HCT116 (cell line): ENCODE data around the gene SUFU. TPM values are rescaled to one million over a fixed set of nuclear protein-coding genes. Genes with fewer than 3 reads are reported as not detected.

Experiments
- ATAC-seq: fragments of 200-7000 bp; cut with Tn5 transposase; 2 replicates; pipeline ENCODE4 v1.9.1; 2020; ENCODE audit warnings: mild to moderate bottlenecking, moderate library complexity
- BruUV-seq: library from RNA; stranded (reverse); fragments of 400-500 nt; replicated peaks from 2 replicates; lab custom pipeline; 2021; lab: Mats Ljungman, UMichigan
- CTCF ChIA-PET: fragments of 300-600 bp; sonication (Branson Sonifier 250); formaldehyde crosslinking; loops from one replicate; lab custom pipeline; 2021; ENCODE audit warnings: antibody characterized with exemption; lab: Charles Lee
- POLR2A ChIA-PET: fragments of 300-600, 350-600 bp; sonication (Branson Sonifier 250); formaldehyde crosslinking; loops from one replicate; lab custom pipeline; 2021; ENCODE audit warnings: antibody characterized with exemption; lab: Charles Lee
- RAD21 ChIA-PET, 2 experiments: fragments of 300-600 bp; sonication (Branson Sonifier 250); formaldehyde crosslinking; loops; one replicate each; lab custom pipeline; 2023; ENCODE audit warnings: low total read pairs in 2 of 2; ENCODE audit not compliant: uncharacterized antibody in 2 of 2, unreplicated experiment in 2 of 2, low non-redundant PET in 1 of 2; lab: Charles Lee
- DNase-seq: peaks from one replicate; pipeline ENCODE4 v3.0.0-alpha.2; 2010; ENCODE audit warnings: low read depth, low spot score
- H2AFZ ChIP-seq: fragments of 200-600 bp; shearing (Covaris generic), sonication (generic); 2 replicates; pipeline ENCODE4 v1.6.1; 2017; ENCODE audit warnings: low read depth, mixed run types, mixed read lengths, antibody characterized with exemption, low read length; ENCODE audit not compliant: poor library complexity, severe bottlenecking
- H3K27ac ChIP-seq: 2 replicates; pipeline ENCODE4 v1.5.1; 2012; ENCODE audit warnings: low read depth, low read length
- H3K27me3 ChIP-seq: fragments of 200-600 bp; sonication (generic); 2 replicates; pipeline ENCODE4 v1.6.1; 2016; ENCODE audit warnings: mixed run types, low read length, mixed read lengths; ENCODE audit not compliant: insufficient read depth
- H3K36me3 ChIP-seq, 2 experiments: fragments of 200-500 bp in 1 of 2; fragments of 200-600 bp in 1 of 2; sonication (Bioruptor generic) in 1 of 2; sonication (generic) in 1 of 2; 2 replicates each; pipeline versions ENCODE4 v1.5.1 to v1.6.1; 2014 to 2016; ENCODE audit warnings: low read length in 2 of 2, inconsistent platforms in 1 of 2, mixed read lengths in 1 of 2, mixed run types in 1 of 2; ENCODE audit not compliant: insufficient read depth in 2 of 2, control insufficient read depth in 1 of 2
- H3K4me1 ChIP-seq, 2 experiments: fragments of 200-600 bp in 1 of 2; sonication (generic) in 1 of 2; 2 replicates each; pipeline versions ENCODE4 v1.5.1 to v1.6.1; 2012 to 2017; ENCODE audit warnings: low read length in 2 of 2, inconsistent platforms in 1 of 2, mild to moderate bottlenecking in 1 of 2, mixed read lengths in 1 of 2, mixed run types in 1 of 2, moderate library complexity in 1 of 2; ENCODE audit not compliant: insufficient read depth in 2 of 2, control insufficient read depth in 1 of 2
- H3K4me2 ChIP-seq: fragments of 200-600 bp; sonication (generic); 2 replicates; pipeline ENCODE4 v1.6.1; 2017; ENCODE audit warnings: mixed run types, low read length, mixed read lengths
- H3K4me3 ChIP-seq, 2 experiments: fragments of 200-600 bp in 1 of 2; sonication (generic) in 1 of 2; replicated peaks in 1 of 2; 2 replicates each; pipeline ENCODE4 v1.5.1; 2011 to 2016; ENCODE audit warnings: low read length in 2 of 2, control low read depth in 1 of 2, low read depth in 1 of 2, mild to moderate bottlenecking in 1 of 2, mixed read lengths in 1 of 2, mixed run types in 1 of 2
- H3K79me2 ChIP-seq: fragments of 200-600 bp; sonication (generic); 2 replicates; pipeline ENCODE4 v1.6.1; 2017; ENCODE audit warnings: mild to moderate bottlenecking, mixed run types, low read length, moderate library complexity, mixed read lengths; ENCODE audit not compliant: insufficient read depth
- H3K9ac ChIP-seq: fragments of 200-600 bp; sonication (generic); 2 replicates; pipeline ENCODE4 v1.6.1; 2016; ENCODE audit warnings: low read length, mixed read lengths
- H3K9me2 ChIP-seq: fragments of 200-600 bp; sonication (generic), shearing (Covaris generic); 2 replicates; pipeline ENCODE4 v1.6.1; 2017; ENCODE audit warnings: mixed run types, mild to moderate bottlenecking, moderate library complexity; ENCODE audit not compliant: insufficient read depth
- H3K9me3 ChIP-seq, 2 experiments: fragments of 200-500 bp in 1 of 2; fragments of 200-600 bp in 1 of 2; sonication (Bioruptor generic) in 1 of 2; sonication (generic) in 1 of 2; 2 replicates each; pipeline ENCODE4 v1.6.1; 2014 to 2017; ENCODE audit warnings: low read length in 2 of 2, mixed read lengths in 2 of 2, inconsistent platforms in 1 of 2, low read depth in 1 of 2, mild to moderate bottlenecking in 1 of 2, mixed run types in 1 of 2, moderate library complexity in 1 of 2; ENCODE audit not compliant: control insufficient read depth in 1 of 2, insufficient read depth in 1 of 2
- H4K20me1 ChIP-seq: fragments of 200-600 bp; sonication (generic), shearing (Covaris generic); 2 replicates; pipeline ENCODE4 v1.6.1; 2017; ENCODE audit warnings: mixed run types, mild to moderate bottlenecking, moderate library complexity; ENCODE audit not compliant: insufficient read depth
- ATF3 ChIP-seq: IDR thresholded peaks from 2 replicates; pipeline ENCODE4 v1.6.1; 2012
- CBX3 ChIP-seq: IDR thresholded peaks from 2 replicates; pipeline ENCODE4 v1.6.1; 2012; ENCODE audit warnings: low read depth
- CEBPB ChIP-seq: IDR thresholded peaks from 2 replicates; pipeline ENCODE4 v1.6.1; 2012; ENCODE audit warnings: low read depth
- EGR1 ChIP-seq: IDR thresholded peaks from 2 replicates; pipeline ENCODE4 v1.6.1; 2012; ENCODE audit warnings: low read depth
- ELF1 ChIP-seq: IDR thresholded peaks from 2 replicates; pipeline ENCODE4 v1.6.1; 2012; ENCODE audit warnings: low read depth, borderline replicate concordance
- EZH2phosphoT487 ChIP-seq: fragments of 200-600 bp; IDR thresholded peaks from 2 replicates; pipeline ENCODE4 v1.6.1; 2018; ENCODE audit warnings: antibody characterized with exemption, borderline replicate concordance
- FOSL1 ChIP-seq: IDR thresholded peaks from 2 replicates; pipeline ENCODE4 v1.6.1; 2012; ENCODE audit warnings: low read depth
- JUND ChIP-seq: IDR thresholded peaks from 2 replicates; pipeline ENCODE4 v1.6.1; 2012
- POLR2A ChIP-seq: IDR thresholded peaks from 2 replicates; pipeline ENCODE4 v1.7.0; 2011; ENCODE audit warnings: borderline replicate concordance; ENCODE audit not compliant: insufficient read depth, insufficient read length; ENCODE audit errors: extremely low read depth
- POLR2AphosphoS5 ChIP-seq: IDR thresholded peaks from 2 replicates; pipeline ENCODE4 v1.6.1; 2011; ENCODE audit warnings: mild to moderate bottlenecking, low read depth, low read length, moderate library complexity
- REST ChIP-seq: IDR thresholded peaks from 2 replicates; pipeline ENCODE4 v1.6.1; 2012; ENCODE audit warnings: low read depth
- SP1 ChIP-seq: IDR thresholded peaks from 2 replicates; pipeline ENCODE4 v1.6.1; 2012; ENCODE audit warnings: low read depth
- SRF ChIP-seq: IDR thresholded peaks from 2 replicates; pipeline ENCODE4 v1.6.1; 2012; ENCODE audit warnings: low read depth
- TCF7L2 ChIP-seq: IDR thresholded peaks from 2 replicates; pipeline ENCODE4 v1.7.0; 2011; ENCODE audit warnings: borderline replicate concordance, inconsistent platforms; ENCODE audit not compliant: insufficient read depth, insufficient read length; ENCODE audit errors: extremely low read depth
- YY1 ChIP-seq: IDR thresholded peaks from 2 replicates; pipeline ENCODE4 v1.6.1; 2011; ENCODE audit warnings: low read length, low read depth, moderate library complexity, mild to moderate bottlenecking; ENCODE audit not compliant: insufficient replicate concordance; ENCODE audit errors: extremely low read depth
- ZFX ChIP-seq: fragments of 450-650 bp; IDR thresholded peaks from 2 replicates; pipeline ENCODE4 v1.6.1; 2017
- intact Hi-C: fragments of 100-400 bp; cut with micrococcal nuclease; formaldehyde crosslinking; loops from 2 replicates; pipeline ENCODE4 v1.10.0; 2022
- total RNA-seq: library from RNA; stranded (reverse); gene quantifications from one replicate; pipeline ENCODE4 v1.2.1, GENCODE V29; 2021; ENCODE audit not compliant: unreplicated experiment
- TF ChIP-seq, protein P1 (sequence below): IDR thresholded peaks from 2 replicates; pipeline ENCODE4 v1.6.1; 2012
- TF ChIP-seq, protein P2 (sequence below): IDR thresholded peaks from 2 replicates; pipeline ENCODE4 v1.6.1; 2011; ENCODE audit warnings: mild to moderate bottlenecking, low read length, moderate library complexity; ENCODE audit not compliant: insufficient replicate concordance; ENCODE audit errors: extremely low read depth

Gene SUFU
- total RNA-seq, 1 experiment from 2014 or later, result 18.8 TPM

DNA sequence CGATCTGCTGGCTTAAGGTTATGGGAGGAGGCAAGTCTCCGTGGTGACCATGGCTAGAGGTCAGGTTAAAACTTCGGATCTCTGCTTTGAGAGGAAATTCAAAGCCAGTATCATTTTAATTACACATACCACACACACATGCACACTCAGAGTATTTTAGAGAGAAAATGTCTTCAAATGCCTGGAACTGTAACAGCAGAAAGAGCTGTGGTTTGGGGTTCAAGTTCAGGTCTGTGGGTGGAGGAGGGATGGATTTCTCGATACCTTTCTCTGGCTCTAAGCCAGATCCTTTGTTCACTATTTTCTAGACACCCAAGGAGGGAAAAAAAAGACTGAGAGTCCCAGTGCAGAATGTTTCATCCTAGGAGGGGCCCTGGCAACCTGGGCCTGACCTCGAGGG, 177.9 kb downstream of the SUFU start:
- no peak overlapping the region for H3K27ac ChIP-seq
- no peak overlapping the region for H2AFZ ChIP-seq
- ChIA-PET POLR2A (no interaction called here), RAD21 (no interaction called here), CTCF (no interaction called here)
- DNase-seq (no peak), ATAC-seq (no peak)
- no peak for TF ChIP-seq REST
- TF ChIP-seq, protein P1, sequence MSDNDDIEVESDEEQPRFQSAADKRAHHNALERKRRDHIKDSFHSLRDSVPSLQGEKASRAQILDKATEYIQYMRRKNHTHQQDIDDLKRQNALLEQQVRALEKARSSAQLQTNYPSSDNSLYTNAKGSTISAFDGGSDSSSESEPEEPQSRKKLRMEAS, result no peak
- TF ChIP-seq POLR2AphosphoS5, result no peak
- TF ChIP-seq YY1, result no peak
- TF ChIP-seq, protein P2, sequence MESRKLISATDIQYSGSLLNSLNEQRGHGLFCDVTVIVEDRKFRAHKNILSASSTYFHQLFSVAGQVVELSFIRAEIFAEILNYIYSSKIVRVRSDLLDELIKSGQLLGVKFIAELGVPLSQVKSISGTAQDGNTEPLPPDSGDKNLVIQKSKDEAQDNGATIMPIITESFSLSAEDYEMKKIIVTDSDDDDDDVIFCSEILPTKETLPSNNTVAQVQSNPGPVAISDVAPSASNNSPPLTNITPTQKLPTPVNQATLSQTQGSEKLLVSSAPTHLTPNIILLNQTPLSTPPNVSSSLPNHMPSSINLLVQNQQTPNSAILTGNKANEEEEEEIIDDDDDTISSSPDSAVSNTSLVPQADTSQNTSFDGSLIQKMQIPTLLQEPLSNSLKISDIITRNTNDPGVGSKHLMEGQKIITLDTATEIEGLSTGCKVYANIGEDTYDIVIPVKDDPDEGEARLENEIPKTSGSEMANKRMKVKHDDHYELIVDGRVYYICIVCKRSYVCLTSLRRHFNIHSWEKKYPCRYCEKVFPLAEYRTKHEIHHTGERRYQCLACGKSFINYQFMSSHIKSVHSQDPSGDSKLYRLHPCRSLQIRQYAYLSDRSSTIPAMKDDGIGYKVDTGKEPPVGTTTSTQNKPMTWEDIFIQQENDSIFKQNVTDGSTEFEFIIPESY, result no peak
- no peak for TF ChIP-seq JUND
- no peak for TF ChIP-seq CBX3
- TF ChIP-seq FOSL1, result no peak
- no peak for TF ChIP-seq ZFX
- TF ChIP-seq SP1, result no peak
- TF ChIP-seq TCF7L2, result no peak
- no peak for TF ChIP-seq EGR1
- no peak for TF ChIP-seq ELF1
- TF ChIP-seq POLR2A, result no peak
- no peak for TF ChIP-seq SRF
- TF ChIP-seq CEBPB, result no peak
- no peak for TF ChIP-seq ATF3
- no peak for TF ChIP-seq EZH2phosphoT487
- H4K20me1 ChIP-seq, result no peaks in the 10 kb centered on the region
- H3K9me2 ChIP-seq, result no peaks in the 10 kb centered on the region
- no peak overlapping the region for H3K9ac ChIP-seq
- no peaks in the 10 kb centered on the region for H3K9me3 ChIP-seq
- H3K79me2 ChIP-seq, result no peaks in the 10 kb centered on the region
- H3K4me3 ChIP-seq, result no peak overlapping the region
- H3K4me1 ChIP-seq, result peaks cover 0 to 10% of the 10 kb centered on the region in 2 experiments; a peak in 2 of 4 replicates
- intact Hi-C loops, result no loop called here
- H3K4me2 ChIP-seq, result no peak overlapping the region
- H3K36me3 ChIP-seq, result peaks cover 2 to 5% of the 10 kb centered on the region in 2 experiments; a peak in 2 of 4 replicates
- H3K27me3 ChIP-seq, result no peaks in the 10 kb centered on the region
- no TSS peak for BruUV-seq
